OCI-LY3 (cell line): ENCODE results near the gene GAMT.

Source experiments
- CTCF ChIP-seq: fragments of 200-600, 300-600 bp; sonication (generic); IDR thresholded peaks from 2 replicates; pipeline ENCODE4 v1.5.1; 2014; ENCODE audit warnings: antibody characterized with exemption, low read length, low read depth
- EZH2phosphoT487 ChIP-seq: fragments of 200-600 bp; shearing (Covaris generic); IDR thresholded peaks from 2 replicates; pipeline ENCODE4 v1.6.1; 2018; ENCODE audit warnings: antibody characterized with exemption, mixed run types, low read depth

- TF ChIP-seq CTCF (no peak), EZH2phosphoT487 (no peak)
Observed at GRCh38 chr19:1412995-1413800, 11.9 kb upstream of the GAMT start.
